K562 (cell line): ENCODE results near the gene PCYT1A. TPM values are rescaled to one million over a fixed set of nuclear protein-coding genes. Genes with fewer than 3 reads are reported as not detected.
"Not testable (repeated sequence)": the region's sequence is repeated elsewhere in the genome, so short reads cannot be mapped to it uniquely, and the experiment has no call there.

ENCODE experiments used
- ATAC-seq: fragments of 200-7000 bp; cut with Tn5 transposase; 3 replicates; pipeline ENCODE4 v1.9.1; 2020; ENCODE audit warnings: moderate library complexity
- BruUV-seq: library from RNA; stranded (reverse); fragments of 400-500 nt; replicated peaks from 2 replicates; lab custom pipeline; 2021; lab: Mats Ljungman, UMichigan
- CTCF ChIA-PET: fragments of 300-600 bp; formaldehyde crosslinking; extraction: SDS; loops from one replicate; lab custom pipeline; 2021; ENCODE audit warnings: low intra/inter-chr PET ratio; lab: Yijun Ruan, JAX
- POLR2A ChIA-PET: fragments of 300-600, 350-650 bp; sonication (Branson Sonifier 250); formaldehyde crosslinking; extraction: SDS; loops from one replicate; lab custom pipeline; 2021; ENCODE audit warnings: antibody characterized with exemption, inconsistent platforms; lab: Yijun Ruan, JAX
- DNase-seq, 4 experiments: peaks; one replicate each; pipeline versions ENCODE4 v3.0.0 to v3.0.0-alpha.2; 2011 to 2018; ENCODE audit warnings: low spot score in 3 of 4, mixed read lengths in 3 of 4; ENCODE audit errors: extremely low read depth in 1 of 4
- FAIRE-seq: peaks from 2 replicates; lab custom pipeline; 2011; peaks lifted over from hg19 to GRCh38; lab: Jason Lieb, UNC
- H2AFZ ChIP-seq: 2 replicates; pipeline ENCODE4 v1.6.0; 2011; ENCODE audit warnings: low read depth, low read length, control low read depth, inconsistent platforms
- H3K27ac ChIP-seq: fragments of 200-600 bp; 3 replicates; pipeline ENCODE4 v1.8.0; 2011; ENCODE audit warnings: low read depth, mild to moderate bottlenecking, control low read depth, inconsistent platforms, low read length, moderate library complexity, mixed read lengths; ENCODE audit errors: extremely low read depth
- H3K27me3 ChIP-seq, 2 experiments: fragments of 300-600 bp in 1 of 2; 2 replicates in 1 of 2; 3 replicates in 1 of 2; pipeline versions ENCODE4 v1.6.0 to v1.8.0; 2011; ENCODE audit warnings: inconsistent platforms in 2 of 2, low read length in 2 of 2, mild to moderate bottlenecking in 1 of 2, mixed read lengths in 1 of 2, moderate library complexity in 1 of 2; ENCODE audit not compliant: control insufficient read depth in 2 of 2, insufficient read depth in 2 of 2
- H3K36me3 ChIP-seq: fragments of 300-600 bp; 3 replicates; pipeline ENCODE4 v1.8.0; 2011; ENCODE audit warnings: mild to moderate bottlenecking, low read length, inconsistent platforms; ENCODE audit not compliant: control insufficient read depth, insufficient read depth
- H3K4me1 ChIP-seq, 2 experiments: fragments of 200-600 bp in 1 of 2; replicated peaks in 1 of 2; 2 replicates in 1 of 2; 3 replicates in 1 of 2; pipeline versions ENCODE4 v1.5.1 to v1.8.0; 2011; ENCODE audit warnings: inconsistent platforms in 2 of 2, low read length in 2 of 2, mild to moderate bottlenecking in 1 of 2, mixed read lengths in 1 of 2, moderate library complexity in 1 of 2; ENCODE audit not compliant: control insufficient read depth in 2 of 2, insufficient read depth in 2 of 2
- H3K4me2 ChIP-seq: 2 replicates; pipeline ENCODE4 v1.6.1; 2011; ENCODE audit warnings: low read length, control low read depth, inconsistent platforms, mixed read lengths; ENCODE audit not compliant: insufficient read depth
- H3K4me3 ChIP-seq: fragments of 200-600 bp; sonication (generic), shearing (Covaris generic); 2 replicates; pipeline ENCODE4 v1.5.1; 2016; ENCODE audit warnings: control low read depth, inconsistent platforms
- H3K79me2 ChIP-seq: fragments of 200-600 bp; 3 replicates; pipeline ENCODE4 v1.8.0; 2011; ENCODE audit warnings: low read length, inconsistent platforms; ENCODE audit not compliant: control insufficient read depth, insufficient read depth
- H3K9ac ChIP-seq, 2 experiments: 2 replicates each; pipeline versions ENCODE4 v1.6.0 to v1.6.1; 2011; ENCODE audit warnings: low read depth in 2 of 2, low read length in 2 of 2, control low read depth in 1 of 2, inconsistent platforms in 1 of 2, mild to moderate bottlenecking in 1 of 2, mixed read lengths in 1 of 2; ENCODE audit not compliant: insufficient read depth in 1 of 2
- H3K9me1 ChIP-seq: one replicate; pipeline ENCODE4 v1.6.0; 2011; ENCODE audit warnings: inconsistent platforms, mild to moderate bottlenecking, low read length, moderate library complexity; ENCODE audit not compliant: control insufficient read depth, insufficient read depth
- H3K9me3 ChIP-seq: replicated peaks from 2 replicates; pipeline ENCODE4 v1.5.1; 2011; ENCODE audit warnings: low read depth, low read length, inconsistent platforms; ENCODE audit not compliant: control insufficient read depth, insufficient read depth
- H4K20me1 ChIP-seq: replicated peaks from 2 replicates; pipeline ENCODE4 v1.6.1; 2011; ENCODE audit warnings: low read length, inconsistent platforms, mixed read lengths; ENCODE audit not compliant: control insufficient read depth, insufficient read depth
- CBFA2T3 ChIP-seq: fragments of 450-650 bp; IDR thresholded peaks from 2 replicates; pipeline ENCODE4 v1.6.1; 2017
- CUX1 ChIP-seq: fragments of 200-800 bp; sonication (Bioruptor generic); IDR thresholded peaks from 2 replicates; pipeline ENCODE4 v1.6.1; 2016; ENCODE audit warnings: missing genetic modification characterization, missing compliant biosample characterization
- CXXC5 ChIP-seq: fragments of 250-450 bp; sonication (Bioruptor Pico); IDR thresholded peaks from 2 replicates; pipeline ENCODE4 v1.8.0; 2022; ENCODE audit warnings: inconsistent platforms, mild to moderate bottlenecking, moderate library complexity
- DPF2 ChIP-seq: fragments of 450-650 bp; IDR thresholded peaks from 2 replicates; pipeline ENCODE4 v1.6.1; 2016
- MEIS2 ChIP-seq: fragments of 450-650 bp; IDR thresholded peaks from 2 replicates; pipeline ENCODE4 v1.6.1; 2014; ENCODE audit warnings: mild to moderate bottlenecking; ENCODE audit not compliant: partially characterized antibody
- NFE2 ChIP-seq: IDR thresholded peaks from 2 replicates; pipeline ENCODE4 v1.6.1; 2014; ENCODE audit warnings: antibody characterized with exemption, low read depth
- NR2C2 ChIP-seq, 2 experiments: fragments of 200-800 bp in 1 of 2; sonication (Bioruptor generic) in 1 of 2; sonication (generic) in 1 of 2; formaldehyde crosslinking in 1 of 2; IDR thresholded peaks; 2 replicates each; pipeline versions ENCODE4 v1.6.1 to v1.8.0; 2016 to 2022; ENCODE audit warnings: mild to moderate bottlenecking in 1 of 2, missing compliant biosample characterization in 1 of 2, missing genetic modification characterization in 1 of 2, missing genetic modification reagents in 1 of 2
- ZNF175 ChIP-seq: fragments of 200-800 bp; sonication (Bioruptor generic); IDR thresholded peaks from 2 replicates; pipeline ENCODE4 v1.6.1; 2016; ENCODE audit warnings: low read depth, mild to moderate bottlenecking, missing genetic modification characterization, missing compliant biosample characterization
- ZNF592 ChIP-seq: fragments of 450-650 bp; IDR thresholded peaks from 2 replicates; pipeline ENCODE4 v1.6.1; 2017; ENCODE audit warnings: antibody characterized with exemption, mild to moderate bottlenecking
- ZNF639 ChIP-seq, 2 experiments: fragments of 200-800 bp in 1 of 2; sonication (Bioruptor generic) in 1 of 2; sonication (generic) in 1 of 2; formaldehyde crosslinking in 1 of 2; IDR thresholded peaks in 1 of 2; conservative IDR thresholded peaks in 1 of 2; 2 replicates each; pipeline versions ENCODE4 v1.5.0 to v1.6.1; 2016 to 2020; ENCODE audit warnings: missing compliant biosample characterization in 1 of 2, missing genetic modification characterization in 1 of 2, missing genetic modification reagents in 1 of 2
- WGBS: fragments of 100-300 bp; shearing (Covaris generic); methylation state at CpG from one replicate; pipeline ENCODE4 v1.1.6; 2016; ENCODE audit warnings: low coverage, mixed read lengths; ENCODE audit not compliant: insufficient coverage; ENCODE audit errors: missing lambda C conversion rate; 5-methylcytosine and 5-hydroxymethylcytosine counted together
- in situ Hi-C: fragments of 300-500 bp; cut with MboI; formaldehyde crosslinking; loops from 4 replicates; pipeline ENCODE4 v1.15.0; 2018; ENCODE audit warnings: inconsistent platforms, mixed read lengths
- intact Hi-C: fragments of 100-400 bp; cut with micrococcal nuclease; formaldehyde crosslinking; loops from 2 replicates; pipeline ENCODE4 v1.14.2; 2022
- polyA plus RNA-seq, 8 experiments: library from polyadenylated mRNA; depleted of rRNA in 4 of 8; stranded (reverse) in 5 of 8; unstranded in 3 of 8; fragments of >200 nt; fragmentation: Nextera tagmentation in 2 of 8; fragmentation: Illumina TruSeq in 1 of 8; extraction: Ambion mirVana in 2 of 8; extraction: Trizol in 1 of 8; gene quantifications; 2 replicates each; pipeline versions ENCODE4 v1.2.1 to v1.2.3, GENCODE V29; 2011 to 2014; ENCODE audit warnings: inconsistent platforms in 1 of 8, missing spikeins in 1 of 8
- total RNA-seq, 7 experiments: library from RNA; depleted of rRNA in 6 of 7; stranded (reverse); fragments of >200 nt in 6 of 7; fragmentation: Illumina TruSeq in 2 of 7; extraction: Trizol in 2 of 7; gene quantifications; 2 replicates each; pipeline versions ENCODE4 v1.2.1 to v1.2.3, GENCODE V29; 2011 to 2021; ENCODE audit warnings: low replicate concordance in 1 of 7

The PCYT1A gene
- total and polyA plus RNA-seq, 9 of the 15 experiments (the other 6 are each of a cell fraction or from before 2014, with no cell fraction given): 13.4 to 62.8 (median 49.4) TPM

GRCh38 chr3:196302960-196303359 lies 15.4 kb upstream of the PCYT1A start:
- BruUV-seq; H4K20me1 ChIP-seq; H3K4me1 ChIP-seq; H3K9ac ChIP-seq; H3K27me3 ChIP-seq; in situ Hi-C loops; H3K9me3 ChIP-seq; H3K9me1 ChIP-seq; CTCF ChIA-PET; H3K4me2 ChIP-seq; H3K4me3 ChIP-seq; H3K36me3 ChIP-seq; H3K79me2 ChIP-seq; DNase-seq; FAIRE-seq; intact Hi-C loops; TF ChIP-seq NR2C2 (CRISPR knock-in tag; IDR thresholded peaks at IDR 0.05): not testable (repeated sequence)
- 4% methylated on average over 7 of the region's 8 CpGs for WGBS
- Histone ChIP-seq H2AFZ (peak overlapping the region; percentile 10), H3K27ac (0 out of 3 replicates have a peak overlapping the region, but pooled peaks have one; percentile 8)
- ATAC-seq: peak; percentile 63
- POLR2A ChIA-PET: interaction anchor here (0.5 to 1.7 kb wide), 4 partner anchors 12 to 15 kb away, joined by 3 to 4 read pairs (median 3); partner anchors contain the start of gene DYNLT2B
- TF ChIP-seq NR2C2 (tag; IDR thresholded peaks at IDR 0.05): 0 out of 2 replicates have a peak, but pooled peaks have one; percentile 26
- TF ChIP-seq NFE2: peak; percentile 53
- peak in 1 of 2 experiments; percentile 52; a peak in 1 of 4 replicates for TF ChIP-seq ZNF639 (CRISPR knock-in tag; conservative IDR thresholded peaks at IDR 0.05 in 1 of 2, IDR thresholded peaks at IDR 0.05 in 1 of 2)
- TF ChIP-seq CUX1 (CRISPR knock-in tag): 0 out of 2 replicates have a peak, but pooled peaks have one; percentile 36
- TF ChIP-seq CBFA2T3: peak; percentile 33; the same call in 1 of the 2 replicates
- peak; percentile 33; the same call in 1 of the 2 replicates for TF ChIP-seq DPF2
- 0 out of 2 replicates have a peak, but pooled peaks have one; percentile 3 for TF ChIP-seq CXXC5
- peak; percentile 49 for TF ChIP-seq MEIS2
- TF ChIP-seq ZNF592: 0 out of 2 replicates have a peak, but pooled peaks have one; percentile 7
- TF ChIP-seq ZNF175 (CRISPR knock-in tag): 0 out of 2 replicates have a peak, but pooled peaks have one; percentile 37
